Stimulated activated naive B cell treated with anti-CD40 and anti-IgM and Interleukin-4, amounts not matched to agents 10 μg/mL and 1 μg/mL and 100 μg/mL, for 72 hours (primary cell): ENCODE data around the gene STAG1.
"Not testable (repeated sequence)": the region's sequence is repeated elsewhere in the genome, so short reads cannot be mapped to it uniquely, and the experiment has no call there.

Source experiments
- ATAC-seq, 2 donors: fragments of 150-1000 bp; cut with Tn5 transposase; replicated peaks; 2 replicates each; pipeline ENCODE4 v1.10.0; 2021; ENCODE audit warnings: moderate library complexity in 1 of 2
- DNase-seq: peaks from one replicate; pipeline ENCODE4 v3.0.0; 2021
- H3K27ac Mint-ChIP-seq: one replicate; pipeline ENCODE4 v1.8.0; 2022; ENCODE audit warnings: mild to moderate bottlenecking, mixed read lengths
- H3K27me3 Mint-ChIP-seq, 2 donors: one replicate each; pipeline ENCODE4 v1.8.0; 2022; ENCODE audit warnings: mixed read lengths in 2 of 2
- H3K36me3 Mint-ChIP-seq, 2 donors: one replicate each; pipeline ENCODE4 v1.8.0; 2022; ENCODE audit warnings: mixed read lengths in 2 of 2, mild to moderate bottlenecking in 1 of 2
- H3K4me1 Mint-ChIP-seq, 2 donors: one replicate each; pipeline ENCODE4 v1.8.0; 2022; ENCODE audit warnings: mixed read lengths in 2 of 2, mild to moderate bottlenecking in 1 of 2
- H3K4me3 Mint-ChIP-seq, 2 donors: one replicate each; pipeline ENCODE4 v1.8.0; 2022; ENCODE audit warnings: mild to moderate bottlenecking in 2 of 2, mixed read lengths in 2 of 2, moderate library complexity in 1 of 2
- H3K9me3 Mint-ChIP-seq, 2 donors: one replicate each; pipeline ENCODE4 v1.8.0; 2022; ENCODE audit warnings: mixed read lengths in 2 of 2, mild to moderate bottlenecking in 1 of 2

Gene STAG1

GRCh38 chr3:136752422-136753325, 496 bp upstream of the STAG1 start:
- ATAC-seq (peak; percentile 87 to 89), DNase-seq (peak; percentile 99)
- H3K4me3 Mint-ChIP-seq, result peak overlapping the region; percentile 80 to 95
- peaks cover 25 to 43% of the 10 kb centered on the region in 2 donors for H3K4me1 Mint-ChIP-seq
- H3K27me3 Mint-ChIP-seq, result no peaks in the 10 kb centered on the region
- H3K27ac Mint-ChIP-seq, result peak overlapping the region; percentile 100
- no peaks in the 10 kb centered on the region for H3K9me3 Mint-ChIP-seq
- peaks cover 0 to 3% of the 10 kb centered on the region in 2 donors for H3K36me3 Mint-ChIP-seq

- ATAC-seq (peak; percentile 21 to 28), DNase-seq (peak; percentile 46)
- no peaks in the 10 kb centered on the region for H3K9me3 Mint-ChIP-seq
- peaks cover 0 to 3% of the 10 kb centered on the region in 2 donors for H3K36me3 Mint-ChIP-seq
- H3K4me3 Mint-ChIP-seq, result peak overlapping the region; percentile 85 to 95
- H3K4me1 Mint-ChIP-seq, result peaks cover 26 to 45% of the 10 kb centered on the region in 2 donors
- no peaks in the 10 kb centered on the region for H3K27me3 Mint-ChIP-seq
- peak overlapping the region; percentile 100 for H3K27ac Mint-ChIP-seq
Observed at GRCh38 chr3:136751316-136752171, 634 bp downstream of the STAG1 start.

- peaks cover 28 to 50% of the 10 kb centered on the region in 2 donors for H3K4me1 Mint-ChIP-seq
- peak overlapping the region; percentile 94 for H3K27ac Mint-ChIP-seq
- no peaks in the 10 kb centered on the region for H3K27me3 Mint-ChIP-seq
- H3K9me3 Mint-ChIP-seq, result no peaks in the 10 kb centered on the region
- DNase-seq, result no peak
- H3K36me3 Mint-ChIP-seq, result peaks cover 0 to 3% of the 10 kb centered on the region in 2 donors
- no peak for ATAC-seq
- H3K4me3 Mint-ChIP-seq, result peak overlapping the region; percentile 85 to 95
Observed at GRCh38 chr3:136750897-136751315, 1.3 kb downstream of the STAG1 start.

GRCh38 chr3:136750209-136750896, 1.8 kb downstream of the STAG1 start:
- ATAC-seq, result no peak

GRCh38 chr3:136749602-136750001, 2.6 kb downstream of the STAG1 start:
- ATAC-seq, H3K27me3 Mint-ChIP-seq, DNase-seq, H3K36me3 Mint-ChIP-seq, H3K9me3 Mint-ChIP-seq: not testable (repeated sequence)
- peak overlapping the region; percentile 51 for H3K27ac Mint-ChIP-seq
- peaks cover 30 to 54% of the 10 kb centered on the region in 2 donors for H3K4me1 Mint-ChIP-seq
- peak overlapping the region in 1 of 2 donors; percentile 95 for H3K4me3 Mint-ChIP-seq

More at GRCh38 chr3:136750209-136750896, 1.8 kb downstream of the STAG1 start:
- Mint-ChIP-seq H3K27me3 (no peaks in the 10 kb centered on the region), H3K4me1 (peaks cover 31 to 50% of the 10 kb centered on the region in 2 donors), H3K4me3 (peak overlapping the region; percentile 85 to 95), H3K36me3 (peaks cover 0 to 3% of the 10 kb centered on the region in 2 donors), H3K9me3 (no peaks in the 10 kb centered on the region), H3K27ac (peak overlapping the region; percentile 94)
- no peak for DNase-seq

- Mint-ChIP-seq H3K27ac (no peak overlapping the region), H3K27me3 (no peaks in the 10 kb centered on the region), H3K4me1 (peaks cover 27 to 51% of the 10 kb centered on the region in 2 donors), H3K36me3 (peaks cover 7 to 9% of the 10 kb centered on the region in 2 donors), H3K4me3 (no peak overlapping the region), H3K9me3 (no peaks in the 10 kb centered on the region)
- DNase-seq (no peak), ATAC-seq (no peak)
Observed at GRCh38 chr3:136749091-136749490, 3.1 kb downstream of the STAG1 start.

GRCh38 chr3:136745916-136746315, 6.3 kb downstream of the STAG1 start:
- peaks cover 19 to 46% of the 10 kb centered on the region in 2 donors for H3K4me1 Mint-ChIP-seq
- H3K4me3 Mint-ChIP-seq, result no peak overlapping the region
- peaks cover 1 to 4% of the 10 kb centered on the region in 2 donors for H3K9me3 Mint-ChIP-seq
- no peaks in the 10 kb centered on the region for H3K27me3 Mint-ChIP-seq
- H3K36me3 Mint-ChIP-seq, result peaks cover 10 to 16% of the 10 kb centered on the region in 2 donors
- H3K27ac Mint-ChIP-seq, result no peak overlapping the region
- ATAC-seq (no peak), DNase-seq (no peak)

- Mint-ChIP-seq H3K4me3 (no peak overlapping the region), H3K27me3 (no peaks in the 10 kb centered on the region)
Observed at GRCh38 chr3:136741063-136741462, 11.1 kb downstream of the STAG1 start.

GRCh38 chr3:136740351-136740958, 11.7 kb downstream of the STAG1 start:
- peaks cover 1 to 4% of the 10 kb centered on the region in 2 donors for H3K9me3 Mint-ChIP-seq
- H3K36me3 Mint-ChIP-seq, result peaks cover 21 to 28% of the 10 kb centered on the region in 2 donors
- no peak for DNase-seq
- H3K4me1 Mint-ChIP-seq, result peaks cover 18 to 37% of the 10 kb centered on the region in 2 donors
- no peaks in the 10 kb centered on the region for H3K27me3 Mint-ChIP-seq
- H3K27ac Mint-ChIP-seq, result no peak overlapping the region
- H3K4me3 Mint-ChIP-seq, result no peak overlapping the region
- ATAC-seq, result no peak

More at GRCh38 chr3:136741063-136741462, 11.1 kb downstream of the STAG1 start:
- DNase-seq (no peak), ATAC-seq (no peak)
- no peak overlapping the region for H3K27ac Mint-ChIP-seq
- peaks cover 21 to 28% of the 10 kb centered on the region in 2 donors for H3K36me3 Mint-ChIP-seq
- H3K4me1 Mint-ChIP-seq, result peaks cover 21 to 37% of the 10 kb centered on the region in 2 donors
- peaks cover 1 to 4% of the 10 kb centered on the region in 2 donors for H3K9me3 Mint-ChIP-seq

GRCh38 chr3:136736950-136737349, 15.2 kb downstream of the STAG1 start:
- not testable (repeated sequence) for H3K27me3 Mint-ChIP-seq, DNase-seq, H3K4me3 Mint-ChIP-seq, H3K9me3 Mint-ChIP-seq
- H3K27ac Mint-ChIP-seq, result peak overlapping the region; percentile 63
- H3K4me1 Mint-ChIP-seq, result peaks cover 21 to 51% of the 10 kb centered on the region in 2 donors
- peak; percentile 71 to 89 for ATAC-seq
- H3K36me3 Mint-ChIP-seq, result peaks cover 11 to 16% of the 10 kb centered on the region in 2 donors

GRCh38 chr3:136735103-136735502, 17.1 kb downstream of the STAG1 start:
- Mint-ChIP-seq H3K27me3 (no peaks in the 10 kb centered on the region), H3K9me3 (no peaks in the 10 kb centered on the region), H3K4me1 (peaks cover 31 to 52% of the 10 kb centered on the region in 2 donors), H3K27ac (peak overlapping the region; percentile 21), H3K4me3 (no peak overlapping the region), H3K36me3 (peaks cover 6 to 9% of the 10 kb centered on the region in 2 donors)
- DNase-seq (no peak), ATAC-seq (no peak)

GRCh38 chr3:136734382-136735070, 17.7 kb downstream of the STAG1 start:
- no peak overlapping the region for H3K4me3 Mint-ChIP-seq
- no peak for ATAC-seq
- H3K27ac Mint-ChIP-seq, result peak overlapping the region; percentile 37
- H3K36me3 Mint-ChIP-seq, result peaks cover 6 to 9% of the 10 kb centered on the region in 2 donors
- DNase-seq, result no peak
- H3K9me3 Mint-ChIP-seq, result no peaks in the 10 kb centered on the region
- H3K4me1 Mint-ChIP-seq, result peaks cover 31 to 52% of the 10 kb centered on the region in 2 donors
- no peaks in the 10 kb centered on the region for H3K27me3 Mint-ChIP-seq

- Mint-ChIP-seq H3K4me3 (no peak overlapping the region), H3K4me1 (peaks cover 33 to 60% of the 10 kb centered on the region in 2 donors), H3K27ac (no peak overlapping the region), H3K27me3 (no peaks in the 10 kb centered on the region), H3K36me3 (peaks cover 6 to 9% of the 10 kb centered on the region in 2 donors), H3K9me3 (no peaks in the 10 kb centered on the region)
- DNase-seq (no peak), ATAC-seq (no peak)
Observed at GRCh38 chr3:136733317-136733833, 18.8 kb downstream of the STAG1 start.
